Mammary epithelial cell (primary cell): ENCODE data around the gene AKAP9.

Experiments used
- CTCF ChIP-seq, 2 donors: IDR thresholded peaks in 1 of 2; conservative IDR thresholded peaks in 1 of 2; 2 replicates each; pipeline ENCODE4 v1.5.1; 2011 to 2012; ENCODE audit warnings: inconsistent platforms in 2 of 2, low read length in 2 of 2, mild to moderate bottlenecking in 2 of 2, control low read depth in 1 of 2, low read depth in 1 of 2; ENCODE audit not compliant: insufficient read depth in 1 of 2; ENCODE audit errors: extremely low read depth in 1 of 2
- EZH2 ChIP-seq: IDR thresholded peaks from 2 replicates; pipeline ENCODE4 v1.6.1; 2012; ENCODE audit warnings: low read length, inconsistent platforms, borderline replicate concordance

- TF ChIP-seq CTCF (conservative IDR thresholded peaks at IDR 0.05 in 1 of 2, IDR thresholded peaks at IDR 0.05 in 1 of 2; ENCODE audit: extremely low read depth in 1 of 2, insufficient read depth in 1 of 2, low read depth in 1 of 2, low read length in 2 of 2) (no peak), EZH2 (no peak)
These were observed 4.8 kb downstream of the AKAP9 start for GRCh38 chr7:91945476-91945875.
